GM18907 (cell line): ENCODE data around the gene IL16.

Experiments
- ATAC-seq: cut with Tn5 transposase; IDR thresholded peaks from one replicate; pipeline ENCODE4 v1.9.1; 2021; ENCODE audit warnings: mild to moderate bottlenecking, moderate library complexity; ENCODE audit not compliant: unreplicated experiment

The IL16 gene

DNA sequence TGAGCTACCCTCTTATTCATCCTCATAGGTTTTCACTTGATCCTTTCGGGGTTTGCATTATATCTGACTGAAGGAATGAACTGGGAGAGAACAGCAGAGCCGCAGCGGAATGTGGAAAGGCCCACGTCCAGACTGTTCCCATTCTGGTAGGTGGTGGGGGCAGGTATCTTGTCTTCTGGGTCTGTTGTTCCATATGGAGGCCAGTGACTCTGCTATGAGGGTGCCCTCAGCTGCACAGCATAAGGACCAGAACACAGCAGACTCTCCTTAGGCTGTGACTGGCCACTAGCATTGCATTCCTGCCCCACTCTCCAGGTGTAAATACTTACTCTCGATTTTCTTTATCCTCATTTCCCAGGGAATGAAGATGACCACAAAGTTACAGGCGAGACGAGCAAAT, 165.2 kb downstream of the IL16 start:
- no peak for ATAC-seq

DNA sequence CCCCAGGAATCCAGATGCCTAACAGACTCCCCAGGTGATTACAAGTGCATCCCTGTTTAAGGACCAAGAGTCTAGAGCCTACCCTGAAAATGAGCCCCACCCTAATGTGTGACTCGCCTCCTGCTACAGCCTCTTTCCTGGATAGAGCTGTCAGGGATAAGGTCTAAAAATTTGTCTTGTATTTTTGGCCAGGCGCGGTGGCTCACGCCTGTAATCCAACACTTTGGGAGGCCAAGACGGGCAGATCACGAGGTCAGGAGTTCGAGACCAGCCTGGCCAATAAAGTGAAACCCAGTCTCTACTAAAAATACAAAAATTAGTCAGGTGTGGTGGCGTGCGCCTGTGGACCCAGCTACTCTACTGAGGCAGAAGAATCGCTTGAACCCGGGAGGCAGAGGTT, 166.1 kb downstream of the IL16 start:
- no peak for ATAC-seq

DNA sequence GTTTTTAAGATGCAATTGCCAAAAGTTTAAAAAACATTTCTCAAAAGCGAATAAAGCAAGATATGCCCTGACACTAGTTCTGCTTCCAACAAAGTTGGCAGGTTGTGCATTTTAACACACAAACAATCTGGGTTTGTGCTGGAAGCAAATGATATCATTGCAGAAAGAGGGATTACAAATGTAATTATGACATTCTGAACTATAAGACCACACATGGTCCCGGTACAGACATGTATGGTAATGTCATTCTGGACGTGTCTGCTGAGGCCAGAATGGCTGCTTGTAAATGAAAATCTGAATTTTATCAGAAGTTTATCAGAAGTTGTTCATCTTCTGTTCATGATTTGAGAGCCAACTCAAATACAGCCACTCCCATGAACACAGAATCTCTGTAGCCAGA, 166.6 kb downstream of the IL16 start:
- no peak for ATAC-seq
